Thoracic aorta (tissue), 2 donors: ENCODE results near the gene CHCHD5. TPM values are rescaled to one million over a fixed set of nuclear protein-coding genes. Genes with fewer than 3 reads are reported as not detected.
A peak's percentile ranks its signal among the peaks of the same experiment; 100 is the strongest.

Source experiments
- ATAC-seq: fragments of 150-250 bp; one replicate; pipeline ENCODE4 v1.8.0; 2017; ENCODE audit warnings: low read depth; ENCODE audit not compliant: insufficient number of reproducible peaks, low FRiP score
- DNase-seq: peaks from one replicate; pipeline ENCODE4 v3.0.0-alpha.2; 2020; ENCODE audit warnings: low spot score
- H3K27ac ChIP-seq, 2 donors: fragments of 200-600 bp; sonication (generic); 1 replicate in 1 of 2; 2 replicates in 1 of 2; pipeline ENCODE4 v1.5.1; 2016; ENCODE audit warnings: mild to moderate bottlenecking in 2 of 2, moderate library complexity in 2 of 2
- H3K27me3 ChIP-seq: fragments of 200-600 bp; sonication (generic); replicated peaks from 2 replicates; pipeline ENCODE4 v1.6.0; 2016; ENCODE audit warnings: mild to moderate bottlenecking; ENCODE audit not compliant: insufficient read depth
- H3K36me3 ChIP-seq: fragments of 200-600 bp; sonication (generic); one replicate; pipeline ENCODE4 v1.5.1; 2016
- H3K4me1 ChIP-seq, 2 donors: fragments of 200-600 bp; sonication (generic); 1 replicate in 1 of 2; 2 replicates in 1 of 2; pipeline versions ENCODE4 v1.5.1 to v1.6.0; 2016; ENCODE audit warnings: low read depth in 2 of 2, mild to moderate bottlenecking in 1 of 2; ENCODE audit not compliant: control insufficient read depth in 1 of 2
- H3K4me3 ChIP-seq: fragments of 200-600 bp; sonication (generic); 2 replicates; pipeline ENCODE4 v1.5.1; 2016; ENCODE audit warnings: mild to moderate bottlenecking
- H3K9me3 ChIP-seq: fragments of 200-600 bp; sonication (generic); 2 replicates; pipeline ENCODE4 v1.5.1; 2016
- total RNA-seq, 2 donors: library from RNA; depleted of rRNA; stranded (reverse); fragments of >200 nt; gene quantifications; one replicate each; pipeline versions ENCODE4 v1.1.0 to v1.2.3, GENCODE V29; 2016
- TF ChIP-seq, protein P1 (sequence below): fragments of 200-600 bp; sonication (generic); IDR thresholded peaks from one replicate; pipeline ENCODE4 v1.5.1; 2019; ENCODE audit warnings: antibody characterized with exemption

Gene CHCHD5
- total RNA-seq, 2 donors from 2014 or later, result 6.8 to 8.3 TPM

- TF ChIP-seq, protein P1, sequence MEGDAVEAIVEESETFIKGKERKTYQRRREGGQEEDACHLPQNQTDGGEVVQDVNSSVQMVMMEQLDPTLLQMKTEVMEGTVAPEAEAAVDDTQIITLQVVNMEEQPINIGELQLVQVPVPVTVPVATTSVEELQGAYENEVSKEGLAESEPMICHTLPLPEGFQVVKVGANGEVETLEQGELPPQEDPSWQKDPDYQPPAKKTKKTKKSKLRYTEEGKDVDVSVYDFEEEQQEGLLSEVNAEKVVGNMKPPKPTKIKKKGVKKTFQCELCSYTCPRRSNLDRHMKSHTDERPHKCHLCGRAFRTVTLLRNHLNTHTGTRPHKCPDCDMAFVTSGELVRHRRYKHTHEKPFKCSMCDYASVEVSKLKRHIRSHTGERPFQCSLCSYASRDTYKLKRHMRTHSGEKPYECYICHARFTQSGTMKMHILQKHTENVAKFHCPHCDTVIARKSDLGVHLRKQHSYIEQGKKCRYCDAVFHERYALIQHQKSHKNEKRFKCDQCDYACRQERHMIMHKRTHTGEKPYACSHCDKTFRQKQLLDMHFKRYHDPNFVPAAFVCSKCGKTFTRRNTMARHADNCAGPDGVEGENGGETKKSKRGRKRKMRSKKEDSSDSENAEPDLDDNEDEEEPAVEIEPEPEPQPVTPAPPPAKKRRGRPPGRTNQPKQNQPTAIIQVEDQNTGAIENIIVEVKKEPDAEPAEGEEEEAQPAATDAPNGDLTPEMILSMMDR, result no peak
- Histone ChIP-seq H3K9me3 (no peaks in the 10 kb centered on the region), H3K27ac (no peak overlapping the region), H3K36me3 (peaks cover 4% of the 10 kb centered on the region), H3K4me3 (no peak overlapping the region), H3K4me1 (peaks cover 2 to 4% of the 10 kb centered on the region in 2 donors), H3K27me3 (no peaks in the 10 kb centered on the region)
- ATAC-seq, result no peak
- DNase-seq, result no peak
Measured at GRCh38 chr2:112580084-112580483, 4.3 kb upstream of the CHCHD5 start.

GRCh38 chr2:112582314-112582746, 2.1 kb upstream of the CHCHD5 start:
- peaks cover 4% of the 10 kb centered on the region for H3K36me3 ChIP-seq
- no peaks in the 10 kb centered on the region for H3K9me3 ChIP-seq
- no peak overlapping the region for H3K27ac ChIP-seq
- no peak for DNase-seq
- H3K27me3 ChIP-seq, result no peaks in the 10 kb centered on the region
- H3K4me1 ChIP-seq, result peaks cover 6 to 15% of the 10 kb centered on the region in 2 donors
- H3K4me3 ChIP-seq, result no peak overlapping the region
- ATAC-seq, result no peak
- TF ChIP-seq, protein P1, result peak; percentile 66

DNA sequence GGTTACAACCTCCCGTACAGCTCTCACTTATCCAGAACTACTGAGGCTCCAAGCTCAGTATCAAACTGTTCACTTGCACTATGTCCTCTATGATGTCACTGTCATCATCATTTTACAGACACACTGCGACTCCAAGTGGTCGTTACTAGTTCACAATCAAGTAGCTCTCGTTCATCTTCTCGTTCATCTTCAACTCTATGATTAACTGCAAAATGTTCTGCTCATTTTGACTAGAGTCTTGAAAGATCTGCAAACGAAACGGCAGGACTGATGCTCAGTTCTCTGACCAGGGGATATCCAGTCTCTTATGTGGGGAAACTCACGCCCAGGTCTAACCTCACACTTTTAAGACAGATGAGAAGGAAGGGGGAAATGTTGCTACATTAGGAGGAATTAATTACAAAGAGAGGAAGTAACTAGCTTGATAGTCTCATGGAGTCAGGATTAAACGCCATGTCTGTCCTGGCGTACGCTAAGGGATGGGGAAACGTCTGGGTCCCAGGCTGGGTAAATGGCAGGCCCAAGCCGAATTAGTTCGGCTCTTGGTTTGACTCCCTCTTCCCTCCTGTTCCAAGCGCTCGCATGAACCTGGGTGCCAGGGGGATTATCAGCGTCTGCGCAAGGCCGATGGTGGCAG, 794 bp upstream of the CHCHD5 start:
- ATAC-seq, result no peak
- TF ChIP-seq, protein P1, result no peak
- no peak for DNase-seq

DNA sequence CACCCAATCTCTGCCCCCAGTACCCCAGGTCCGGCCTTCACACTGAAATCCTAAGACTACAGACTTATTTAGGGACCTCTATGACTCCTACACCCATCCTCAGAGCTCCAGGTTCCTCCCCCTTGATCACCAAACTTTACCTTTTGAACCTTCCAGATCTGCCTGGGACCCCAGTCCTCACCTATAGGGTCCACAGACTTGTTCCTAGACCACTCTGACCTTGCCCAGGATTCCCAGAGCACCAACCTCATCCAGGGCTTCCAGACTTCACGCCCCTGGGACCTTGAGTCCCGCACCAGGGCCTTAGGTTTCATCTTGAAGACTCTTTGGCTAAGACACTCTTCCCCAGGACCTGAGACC, 462 bp downstream of the CHCHD5 start:
- ATAC-seq (no peak), DNase-seq (no peak)
- Histone ChIP-seq H3K36me3 (peaks cover 4% of the 10 kb centered on the region), H3K27me3 (no peaks in the 10 kb centered on the region), H3K4me1 (peaks cover 6 to 15% of the 10 kb centered on the region in 2 donors), H3K9me3 (no peaks in the 10 kb centered on the region), H3K27ac (peak overlapping the region; percentile 90 to 93), H3K4me3 (peak overlapping the region; percentile 72)
- TF ChIP-seq, protein P1, result no peak

More for the DNA sequence above, 794 bp upstream of the CHCHD5 start:
- peak overlapping the region; percentile 72 for H3K4me3 ChIP-seq
- no peaks in the 10 kb centered on the region for H3K27me3 ChIP-seq
- H3K27ac ChIP-seq, result peak overlapping the region; percentile 90 to 93
- H3K4me1 ChIP-seq, result peaks cover 6 to 15% of the 10 kb centered on the region in 2 donors
- H3K9me3 ChIP-seq, result no peaks in the 10 kb centered on the region
- peaks cover 4% of the 10 kb centered on the region for H3K36me3 ChIP-seq

DNA sequence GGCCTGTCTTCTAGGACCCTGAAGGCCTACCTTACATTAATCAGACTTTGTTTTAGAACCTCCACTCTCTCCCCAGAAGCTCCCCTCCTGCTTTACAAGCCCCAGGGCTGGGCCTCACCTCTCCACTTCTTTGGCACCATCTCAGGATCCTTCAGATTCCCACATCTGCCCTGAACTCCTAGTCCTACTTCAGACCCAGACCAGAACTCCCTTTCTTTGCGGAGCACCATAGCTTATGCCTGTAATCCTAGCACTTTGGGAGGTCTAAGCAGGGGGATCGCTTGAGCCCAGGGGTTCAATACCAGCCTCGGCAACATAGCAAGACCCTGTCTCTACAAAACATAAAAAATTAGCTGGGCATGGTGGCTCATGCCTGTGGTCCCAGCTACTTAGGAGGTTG, 991 bp downstream of the CHCHD5 start:
- ATAC-seq (no peak), DNase-seq (no peak)
- Histone ChIP-seq H3K27me3 (no peaks in the 10 kb centered on the region), H3K4me1 (peaks cover 6 to 15% of the 10 kb centered on the region in 2 donors), H3K9me3 (no peaks in the 10 kb centered on the region), H3K36me3 (peaks cover 4% of the 10 kb centered on the region), H3K27ac (peak overlapping the region; percentile 90 to 93), H3K4me3 (peak overlapping the region; percentile 72)
- TF ChIP-seq, protein P1, result no peak
